ENCODE measurements around the gene RAB24. TPM values are rescaled to one million over a fixed set of nuclear protein-coding genes. Genes with fewer than 3 reads are reported as not detected.

The RAB24 gene
- total RNA-seq, 4 donors from 2014 or later: 11.4 to 22.8 (median 14.5) TPM

- in situ Hi-C loops (cut with MboI; ENCODE audit: low sequenced_read_pairs in 4 of 4) (loop anchor here in 1 of 4 donors (10.0 kb wide), 1 partner anchor 176 kb away; no protein-coding TSS in a partner anchor), intact Hi-C loops (cut with DNase I; ENCODE audit: low total_unique reads) (loop anchor here (5.0 kb wide), 1 partner anchor 168 kb away; the partner anchor contains the start of gene NSD1)
- peaks cover 38 to 41% of the 10 kb centered on the region in 2 donors for H3K4me1 ChIP-seq
- DNase-seq (no peak), ATAC-seq (no peak)
- H3K27me3 ChIP-seq: no peaks in the 10 kb centered on the region
- H3K4me3 ChIP-seq: no peak overlapping the region
- H3K27ac ChIP-seq: peak overlapping the region; percentile 83 to 95 (median 92)
- no peaks in the 10 kb centered on the region for H3K9me3 ChIP-seq
- TF ChIP-seq POLR2A (IDR thresholded peaks at IDR 0.05) (no peak), CTCF (IDR thresholded peaks at IDR 0.05 in 4 of 5, conservative IDR thresholded peaks at IDR 0.05 in 1 of 5) (peak in 1 of 5 experiments; percentile 22)
- H3K36me3 ChIP-seq: peaks cover 0 to 10% of the 10 kb centered on the region in 2 donors
These were observed 3.2 kb downstream of the RAB24 start for GRCh38 chr5:177300236-177300880.

- ATAC-seq (no peak), DNase-seq (no peak)
- Histone ChIP-seq H3K4me1 (peaks cover 31 to 38% of the 10 kb centered on the region in 2 donors), H3K4me3 (no peak overlapping the region), H3K27ac (peak overlapping the region; percentile 83 to 95 (median 92)), H3K36me3 (peaks cover 3 to 14% of the 10 kb centered on the region in 2 donors), H3K9me3 (no peaks in the 10 kb centered on the region), H3K27me3 (no peaks in the 10 kb centered on the region)
- TF ChIP-seq CTCF (IDR thresholded peaks at IDR 0.05 in 4 of 5, conservative IDR thresholded peaks at IDR 0.05 in 1 of 5): no peak
- intact Hi-C loops (cut with DNase I; ENCODE audit: low total_unique reads) (loop anchor here (5.0 kb wide), 1 partner anchor 167 kb away; the partner anchor contains the start of gene NSD1), in situ Hi-C loops (cut with MboI; ENCODE audit: low sequenced_read_pairs in 4 of 4) (loop anchor here in 1 of 4 donors (10.0 kb wide), 1 partner anchor 175 kb away; no protein-coding TSS in a partner anchor)
These were observed 3.8 kb downstream of the RAB24 start for GRCh38 chr5:177299697-177300096.

GRCh38 chr5:177297922-177298321 is 5.6 kb downstream of the RAB24 start:
- Histone ChIP-seq H3K4me1 (peaks cover 24 to 32% of the 10 kb centered on the region in 2 donors), H3K9me3 (no peaks in the 10 kb centered on the region), H3K4me3 (no peak overlapping the region), H3K27ac (peak overlapping the region in 1 of 4 donors; percentile 92), H3K36me3 (peaks cover 5 to 31% of the 10 kb centered on the region in 2 donors), H3K27me3 (no peaks in the 10 kb centered on the region)
- ATAC-seq (no peak), DNase-seq (no peak)
- no peak for TF ChIP-seq POLR2A (IDR thresholded peaks at IDR 0.05)
- no peak for TF ChIP-seq CTCF (IDR thresholded peaks at IDR 0.05 in 4 of 5, conservative IDR thresholded peaks at IDR 0.05 in 1 of 5)
- intact Hi-C loops (cut with DNase I; ENCODE audit: low total_unique reads) (no loop called here), in situ Hi-C loops (cut with MboI; ENCODE audit: low sequenced_read_pairs in 4 of 4) (no loop called here)

GRCh38 chr5:177296581-177296980 is 6.9 kb downstream of the RAB24 start:
- Histone ChIP-seq H3K9me3 (no peaks in the 10 kb centered on the region), H3K36me3 (peaks cover 5 to 45% of the 10 kb centered on the region in 2 donors), H3K4me1 (peaks cover 11 to 20% of the 10 kb centered on the region in 2 donors), H3K27me3 (no peaks in the 10 kb centered on the region), H3K27ac (peak overlapping the region in 2 of 4 donors; percentile 16 to 23), H3K4me3 (no peak overlapping the region)
- ATAC-seq (no peak), DNase-seq (no peak)
- intact Hi-C loops (cut with DNase I; ENCODE audit: low total_unique reads): no loop called here
- in situ Hi-C loops (cut with MboI; ENCODE audit: low sequenced_read_pairs in 4 of 4): no loop called here
- TF ChIP-seq CTCF (IDR thresholded peaks at IDR 0.05 in 4 of 5, conservative IDR thresholded peaks at IDR 0.05 in 1 of 5) (no peak), POLR2A (IDR thresholded peaks at IDR 0.05) (no peak)

Measured in gastrocnemius medialis (tissue), 4 donors.